Measurements from ENCODE around the gene RAD51B.

- TF ChIP-seq CTCF (IDR thresholded peaks at IDR 0.05) = no peak
- no peak for TF ChIP-seq POLR2A (IDR thresholded peaks at IDR 0.05)
Measured at GRCh38 chr14:67934862-67935261, 115.3 kb downstream of the RAD51B start.
